ENCODE results near the gene RNF130.

DNA sequence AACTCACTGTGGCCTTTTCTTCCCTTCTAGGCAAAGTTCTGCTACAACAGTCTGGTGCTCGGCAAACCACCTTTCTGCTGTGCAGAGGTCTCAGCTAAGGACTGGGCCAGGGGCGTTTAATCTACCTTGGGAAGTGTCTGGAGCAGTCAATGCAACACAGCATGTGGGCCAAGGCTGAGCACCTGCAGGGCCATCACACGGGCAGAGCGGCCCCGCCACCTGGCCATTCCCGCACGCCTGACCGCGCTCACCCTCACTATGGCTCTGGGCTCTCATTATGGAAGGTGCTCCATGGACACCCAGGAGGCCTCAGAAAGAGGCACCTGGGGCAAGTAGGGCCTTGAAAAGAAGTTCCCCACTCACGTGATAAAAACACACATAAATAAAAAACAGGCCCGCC is 98.2 kb downstream of the RNF130 start:
- TF ChIP-seq, protein P1, sequence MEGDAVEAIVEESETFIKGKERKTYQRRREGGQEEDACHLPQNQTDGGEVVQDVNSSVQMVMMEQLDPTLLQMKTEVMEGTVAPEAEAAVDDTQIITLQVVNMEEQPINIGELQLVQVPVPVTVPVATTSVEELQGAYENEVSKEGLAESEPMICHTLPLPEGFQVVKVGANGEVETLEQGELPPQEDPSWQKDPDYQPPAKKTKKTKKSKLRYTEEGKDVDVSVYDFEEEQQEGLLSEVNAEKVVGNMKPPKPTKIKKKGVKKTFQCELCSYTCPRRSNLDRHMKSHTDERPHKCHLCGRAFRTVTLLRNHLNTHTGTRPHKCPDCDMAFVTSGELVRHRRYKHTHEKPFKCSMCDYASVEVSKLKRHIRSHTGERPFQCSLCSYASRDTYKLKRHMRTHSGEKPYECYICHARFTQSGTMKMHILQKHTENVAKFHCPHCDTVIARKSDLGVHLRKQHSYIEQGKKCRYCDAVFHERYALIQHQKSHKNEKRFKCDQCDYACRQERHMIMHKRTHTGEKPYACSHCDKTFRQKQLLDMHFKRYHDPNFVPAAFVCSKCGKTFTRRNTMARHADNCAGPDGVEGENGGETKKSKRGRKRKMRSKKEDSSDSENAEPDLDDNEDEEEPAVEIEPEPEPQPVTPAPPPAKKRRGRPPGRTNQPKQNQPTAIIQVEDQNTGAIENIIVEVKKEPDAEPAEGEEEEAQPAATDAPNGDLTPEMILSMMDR (IDR thresholded peaks at IDR 0.05), result no peak
- no peak for TF ChIP-seq POLR2A (IDR thresholded peaks at IDR 0.05)
- no peak for TF ChIP-seq EP300 (IDR thresholded peaks at IDR 0.05)
